Calu3 (cell line): ENCODE results near the gene MAP4K3. TPM values are rescaled to one million over a fixed set of nuclear protein-coding genes. Genes with fewer than 3 reads are reported as not detected.

Experiments used
- BruUV-seq: library from RNA; stranded (reverse); fragments of 400-500 nt; replicated peaks from 2 replicates; lab custom pipeline; 2021; lab: Mats Ljungman, UMichigan
- CTCF ChIA-PET: fragments of 300-600 bp; sonication (Branson Sonifier 250); formaldehyde crosslinking; loops from one replicate; lab custom pipeline; 2022; ENCODE audit warnings: antibody characterized with exemption; lab: Charles Lee
- DNase-seq: peaks from one replicate; pipeline ENCODE4 v3.0.0; 2022
- H3K27ac Mint-ChIP-seq: one replicate; pipeline ENCODE4 v1.8.0; 2022; ENCODE audit warnings: mixed read lengths; ENCODE audit not compliant: unreplicated experiment
- H3K27me3 Mint-ChIP-seq: one replicate; pipeline ENCODE4 v1.8.0; 2022; ENCODE audit warnings: mixed read lengths; ENCODE audit not compliant: unreplicated experiment
- H3K36me3 Mint-ChIP-seq: one replicate; pipeline ENCODE4 v1.8.0; 2022; ENCODE audit warnings: mild to moderate bottlenecking, moderate library complexity, mixed read lengths; ENCODE audit not compliant: insufficient read depth, unreplicated experiment
- H3K4me1 Mint-ChIP-seq: one replicate; pipeline ENCODE4 v1.8.0; 2022; ENCODE audit warnings: mild to moderate bottlenecking, low read depth, mixed read lengths; ENCODE audit not compliant: unreplicated experiment
- H3K4me3 Mint-ChIP-seq: one replicate; pipeline ENCODE4 v1.8.0; 2022; ENCODE audit warnings: mild to moderate bottlenecking, low read depth, moderate library complexity, mixed read lengths; ENCODE audit not compliant: unreplicated experiment
- H3K9me3 Mint-ChIP-seq: one replicate; pipeline ENCODE4 v1.8.0; 2022; ENCODE audit warnings: low read depth, mixed read lengths; ENCODE audit not compliant: unreplicated experiment
- CTCF ChIP-seq: fragments of 200-600 bp; IDR thresholded peaks from one replicate; pipeline ENCODE4 v1.8.0; 2022; ENCODE audit warnings: antibody characterized with exemption; ENCODE audit not compliant: unreplicated experiment
- intact Hi-C: fragments of 100-400 bp; cut with micrococcal nuclease; formaldehyde crosslinking; loops from one replicate; pipeline ENCODE4 v1.10.0; 2022; ENCODE audit not compliant: unreplicated experiment
- total RNA-seq: library from RNA; stranded (reverse); gene quantifications from 2 replicates; pipeline ENCODE4 v1.2.3, GENCODE V29; 2022

The MAP4K3 gene
- total RNA-seq, 1 experiment from 2014 or later, result 30.7 TPM

GRCh38 chr2:39435741-39436591 is 1.1 kb downstream of the MAP4K3 start:
- peaks cover 58% of the 10 kb centered on the region for H3K4me1 Mint-ChIP-seq
- peak overlapping the region; percentile 89 for H3K4me3 Mint-ChIP-seq
- peak overlapping the region; percentile 61 for H3K27ac Mint-ChIP-seq
- BruUV-seq, result TSS peak; percentile 48
- no peaks in the 10 kb centered on the region for H3K9me3 Mint-ChIP-seq
- intact Hi-C loops, result loop anchor here (5.0 kb wide), 1 partner anchor 46 kb away; no protein-coding TSS in a partner anchor
- no peaks in the 10 kb centered on the region for H3K27me3 Mint-ChIP-seq
- CTCF ChIA-PET, result interaction anchor here (0.7 to 0.9 kb wide), 2 partner anchors 32 to 56 kb away, joined by 3 read pairs; no protein-coding TSS in a partner anchor
- DNase-seq, result no peak
- no peak for TF ChIP-seq CTCF
- peaks cover 34% of the 10 kb centered on the region for H3K36me3 Mint-ChIP-seq

- DNase-seq, result no peak
- H3K36me3 Mint-ChIP-seq, result peaks cover 34% of the 10 kb centered on the region
- peak overlapping the region; percentile 89 for H3K4me3 Mint-ChIP-seq
- intact Hi-C loops, result loop anchor here (5.0 kb wide), 1 partner anchor 47 kb away; no protein-coding TSS in a partner anchor
- TF ChIP-seq CTCF, result no peak
- peaks cover 65% of the 10 kb centered on the region for H3K4me1 Mint-ChIP-seq
- no TSS peak for BruUV-seq
- CTCF ChIA-PET, result no interaction called here
- peak overlapping the region; percentile 61 for H3K27ac Mint-ChIP-seq
- H3K27me3 Mint-ChIP-seq, result no peaks in the 10 kb centered on the region
- H3K9me3 Mint-ChIP-seq, result no peaks in the 10 kb centered on the region
Measured at GRCh38 chr2:39435234-39435633, 1.9 kb downstream of the MAP4K3 start.

GRCh38 chr2:39434233-39434897 is 2.7 kb downstream of the MAP4K3 start:
- CTCF ChIA-PET, result no interaction called here
- intact Hi-C loops, result loop anchor here (5.0 kb wide), 1 partner anchor 52 kb away; no protein-coding TSS in a partner anchor
- H3K36me3 Mint-ChIP-seq, result peaks cover 34% of the 10 kb centered on the region

More at GRCh38 chr2:39434233-39434897, 2.7 kb downstream of the MAP4K3 start:
- Mint-ChIP-seq H3K9me3 (no peaks in the 10 kb centered on the region), H3K4me3 (peak overlapping the region; percentile 89), H3K27ac (no peak overlapping the region), H3K4me1 (peaks cover 65% of the 10 kb centered on the region), H3K27me3 (no peaks in the 10 kb centered on the region)
- BruUV-seq, result no TSS peak
- no peak for DNase-seq
- TF ChIP-seq CTCF, result no peak
